ENCODE results near the gene EIF4E. TPM values are rescaled to one million over a fixed set of nuclear protein-coding genes. Genes with fewer than 3 reads are reported as not detected.
A peak's percentile ranks its signal among the peaks of the same experiment; 100 is the strongest.
"Not testable (repeated sequence)": the region's sequence is repeated elsewhere in the genome, so short reads cannot be mapped to it uniquely, and the experiment has no call there.

Gene EIF4E
- total RNA-seq, 1 experiment from 2014 or later: 179 TPM

DNA sequence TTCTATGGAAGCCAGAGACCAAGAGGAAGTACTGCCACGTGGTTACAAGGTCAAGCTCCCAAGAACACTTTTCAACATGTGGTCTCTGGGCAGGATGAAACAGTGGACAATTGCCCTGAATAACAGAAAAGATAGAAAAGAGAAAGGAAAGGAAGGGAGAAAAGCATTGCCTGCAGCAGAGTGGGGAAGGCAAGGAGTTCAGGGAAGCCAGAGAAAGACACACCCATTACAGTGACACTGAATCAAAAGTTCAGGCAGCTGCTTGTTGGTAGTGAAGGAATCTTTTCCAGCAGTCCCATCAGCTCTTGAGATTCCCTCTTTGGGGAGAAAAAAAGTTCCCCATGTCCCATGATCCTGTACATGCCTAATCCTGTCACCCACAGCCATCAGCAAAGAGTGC is 80.5 kb downstream of the EIF4E start:
- Histone ChIP-seq H3K36me3 (ENCODE audit: insufficient read depth, low read length, poor library complexity, severe bottlenecking) (no peaks in the 10 kb centered on the region), H3K27me3 (replicated peaks; ENCODE audit: insufficient read depth, low read depth, low read length, poor library complexity) (no peaks in the 10 kb centered on the region), H3K9me3 (ENCODE audit: low read depth, low read length, poor library complexity, severe bottlenecking) (peaks cover 15% of the 10 kb centered on the region), H3K27ac (ENCODE audit: low read depth, low read length, poor library complexity, severe bottlenecking) (no peak overlapping the region), H3K4me3 (ENCODE audit: low read depth, low read length, poor library complexity, severe bottlenecking) (no peak overlapping the region), H3K4me1 (ENCODE audit: insufficient read depth, low read length, poor library complexity, severe bottlenecking) (peaks cover 26% of the 10 kb centered on the region)
- intact Hi-C loops (cut with micrococcal nuclease; ENCODE audit: unreplicated experiment): loop anchor here (5.0 kb wide), 1 partner anchor 696 kb away; no protein-coding TSS in a partner anchor
- ChIA-PET CTCF (no interaction called here), POLR2A (ENCODE audit: low non-redundant PET) (no interaction called here)
- no TSS peak for BruUV-seq (replicated peaks)
- TF ChIP-seq, protein P1, sequence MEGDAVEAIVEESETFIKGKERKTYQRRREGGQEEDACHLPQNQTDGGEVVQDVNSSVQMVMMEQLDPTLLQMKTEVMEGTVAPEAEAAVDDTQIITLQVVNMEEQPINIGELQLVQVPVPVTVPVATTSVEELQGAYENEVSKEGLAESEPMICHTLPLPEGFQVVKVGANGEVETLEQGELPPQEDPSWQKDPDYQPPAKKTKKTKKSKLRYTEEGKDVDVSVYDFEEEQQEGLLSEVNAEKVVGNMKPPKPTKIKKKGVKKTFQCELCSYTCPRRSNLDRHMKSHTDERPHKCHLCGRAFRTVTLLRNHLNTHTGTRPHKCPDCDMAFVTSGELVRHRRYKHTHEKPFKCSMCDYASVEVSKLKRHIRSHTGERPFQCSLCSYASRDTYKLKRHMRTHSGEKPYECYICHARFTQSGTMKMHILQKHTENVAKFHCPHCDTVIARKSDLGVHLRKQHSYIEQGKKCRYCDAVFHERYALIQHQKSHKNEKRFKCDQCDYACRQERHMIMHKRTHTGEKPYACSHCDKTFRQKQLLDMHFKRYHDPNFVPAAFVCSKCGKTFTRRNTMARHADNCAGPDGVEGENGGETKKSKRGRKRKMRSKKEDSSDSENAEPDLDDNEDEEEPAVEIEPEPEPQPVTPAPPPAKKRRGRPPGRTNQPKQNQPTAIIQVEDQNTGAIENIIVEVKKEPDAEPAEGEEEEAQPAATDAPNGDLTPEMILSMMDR (conservative IDR thresholded peaks at IDR 0.05; ENCODE audit: low read depth, low read length): no peak
- TF ChIP-seq EZH2 (IDR thresholded peaks at IDR 0.05; ENCODE audit: borderline replicate concordance, low read depth, low read length, poor library complexity, severe bottlenecking): no peak
- no peak for DNase-seq (ENCODE audit: low spot score)

DNA sequence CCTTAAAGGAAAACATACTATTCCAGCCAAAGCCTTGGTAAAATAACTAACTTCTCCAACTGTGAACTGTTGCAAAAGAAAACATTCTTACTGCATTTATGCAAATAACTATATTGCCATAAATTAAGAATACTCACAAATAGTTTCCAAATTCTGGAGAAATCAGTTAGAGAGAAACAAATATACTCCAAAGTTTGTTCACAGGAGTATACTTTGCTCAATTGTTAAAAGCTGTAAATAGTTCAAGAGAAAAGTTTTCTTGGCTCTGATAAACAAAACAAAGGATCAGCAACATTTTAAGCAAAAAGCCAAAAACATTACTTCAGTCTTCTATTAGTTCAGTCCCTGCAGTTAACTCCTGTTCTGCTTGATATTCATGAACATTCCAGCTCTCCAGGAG is 83.0 kb downstream of the EIF4E start:
- Histone ChIP-seq H3K4me1 (ENCODE audit: insufficient read depth, low read length, poor library complexity, severe bottlenecking) (peaks cover 9% of the 10 kb centered on the region), H3K27me3 (replicated peaks; ENCODE audit: insufficient read depth, low read depth, low read length, poor library complexity) (no peaks in the 10 kb centered on the region), H3K27ac (ENCODE audit: low read depth, low read length, poor library complexity, severe bottlenecking) (no peak overlapping the region), H3K9me3 (ENCODE audit: low read depth, low read length, poor library complexity, severe bottlenecking) (peaks cover 15% of the 10 kb centered on the region), H3K4me3 (ENCODE audit: low read depth, low read length, poor library complexity, severe bottlenecking) (no peak overlapping the region), H3K36me3 (ENCODE audit: insufficient read depth, low read length, poor library complexity, severe bottlenecking) (no peaks in the 10 kb centered on the region)
- no TSS peak for BruUV-seq (replicated peaks)
- CTCF ChIA-PET: interaction anchor here (0.7 kb wide), 1 partner anchor 48 kb away, joined by 4 read pairs; no protein-coding TSS in a partner anchor
- no peak for DNase-seq (ENCODE audit: low spot score)
- intact Hi-C loops (cut with micrococcal nuclease; ENCODE audit: unreplicated experiment): loop anchor here (5.0 kb wide), 1 partner anchor 694 kb away; no protein-coding TSS in a partner anchor
- no peak for TF ChIP-seq EZH2 (IDR thresholded peaks at IDR 0.05; ENCODE audit: borderline replicate concordance, low read depth, low read length, poor library complexity, severe bottlenecking)
- TF ChIP-seq, protein P1 (conservative IDR thresholded peaks at IDR 0.05; ENCODE audit: low read depth, low read length): no peak
- POLR2A ChIA-PET (ENCODE audit: low non-redundant PET): no interaction called here

DNA sequence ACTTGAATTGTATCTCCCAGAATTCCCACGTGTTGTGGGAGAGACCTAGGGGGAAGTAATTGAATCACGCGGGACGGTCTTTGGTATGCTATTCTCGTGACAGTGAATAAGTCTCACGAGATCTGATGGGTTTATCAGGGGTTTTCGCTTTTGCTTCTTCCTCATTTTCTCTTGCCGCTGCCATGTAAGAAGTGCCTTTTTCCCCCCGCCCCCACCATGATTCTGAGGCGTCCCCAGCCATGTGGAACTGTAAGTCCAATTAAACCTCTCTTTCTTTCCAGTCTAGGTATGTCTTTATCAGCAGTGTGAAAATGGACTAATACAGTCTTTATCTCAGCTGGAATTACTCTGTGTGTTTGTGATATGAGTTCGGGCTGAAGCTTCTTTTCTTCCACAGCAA is 86.0 kb downstream of the EIF4E start:
- POLR2A ChIA-PET (ENCODE audit: low non-redundant PET); H3K27ac ChIP-seq (ENCODE audit: low read depth, low read length, poor library complexity, severe bottlenecking); CTCF ChIA-PET; H3K4me3 ChIP-seq (ENCODE audit: low read depth, low read length, poor library complexity, severe bottlenecking); H3K36me3 ChIP-seq (ENCODE audit: insufficient read depth, low read length, poor library complexity, severe bottlenecking); BruUV-seq (replicated peaks); DNase-seq (ENCODE audit: low spot score); H3K27me3 ChIP-seq (replicated peaks; ENCODE audit: insufficient read depth, low read depth, low read length, poor library complexity); H3K4me1 ChIP-seq (ENCODE audit: insufficient read depth, low read length, poor library complexity, severe bottlenecking); intact Hi-C loops (cut with micrococcal nuclease; ENCODE audit: unreplicated experiment): not testable (repeated sequence)
- peaks cover 15% of the 10 kb centered on the region for H3K9me3 ChIP-seq (ENCODE audit: low read depth, low read length, poor library complexity, severe bottlenecking)

DNA sequence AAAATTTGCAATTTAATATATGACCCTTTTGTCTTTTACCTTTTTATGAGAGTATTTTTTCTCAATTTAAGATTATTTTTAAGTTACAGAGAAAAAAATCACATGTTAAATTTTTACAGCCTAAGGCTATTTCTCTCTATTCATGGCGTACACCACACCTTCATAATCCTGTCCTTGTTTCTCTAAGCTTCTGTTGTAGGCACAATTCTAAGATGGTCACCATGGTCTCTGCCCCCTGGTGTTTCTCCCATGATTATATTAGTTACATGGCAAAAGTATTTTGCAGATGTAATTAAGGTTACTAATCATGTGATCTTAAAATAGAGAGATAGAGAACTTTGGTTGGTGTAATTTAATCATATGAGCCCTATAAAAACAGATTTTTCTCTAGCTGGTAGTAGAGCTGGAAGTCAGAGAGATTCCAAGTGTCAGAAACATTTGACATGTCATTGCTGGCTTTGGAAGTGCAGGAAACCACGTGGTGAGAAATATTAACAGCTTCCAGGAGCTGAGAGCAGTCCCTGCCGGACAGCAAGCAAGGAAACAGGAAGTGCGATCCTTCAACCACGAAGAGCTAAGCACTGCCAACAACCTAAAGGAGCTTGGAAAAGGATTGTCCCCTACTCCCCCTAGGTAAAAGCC is 89.8 kb downstream of the EIF4E start:
- TF ChIP-seq, protein P1 (conservative IDR thresholded peaks at IDR 0.05; ENCODE audit: low read depth, low read length): 0 out of 2 replicates have a peak, but pooled peaks have one; percentile 13
- TF ChIP-seq EZH2 (IDR thresholded peaks at IDR 0.05; ENCODE audit: borderline replicate concordance, low read depth, low read length, poor library complexity, severe bottlenecking): no peak
- Histone ChIP-seq H3K36me3 (ENCODE audit: insufficient read depth, low read length, poor library complexity, severe bottlenecking) (no peaks in the 10 kb centered on the region), H3K27me3 (replicated peaks; ENCODE audit: insufficient read depth, low read depth, low read length, poor library complexity) (no peaks in the 10 kb centered on the region), H3K4me1 (ENCODE audit: insufficient read depth, low read length, poor library complexity, severe bottlenecking) (peaks cover 8% of the 10 kb centered on the region), H3K9me3 (ENCODE audit: low read depth, low read length, poor library complexity, severe bottlenecking) (no peaks in the 10 kb centered on the region), H3K4me3 (ENCODE audit: low read depth, low read length, poor library complexity, severe bottlenecking) (no peak overlapping the region), H3K27ac (ENCODE audit: low read depth, low read length, poor library complexity, severe bottlenecking) (no peak overlapping the region)
- intact Hi-C loops (cut with micrococcal nuclease; ENCODE audit: unreplicated experiment): no loop called here
- peak; percentile 65 for DNase-seq (ENCODE audit: low spot score)
- no TSS peak for BruUV-seq (replicated peaks)
- POLR2A ChIA-PET (ENCODE audit: low non-redundant PET): no interaction called here
- CTCF ChIA-PET: interaction anchor here (0.6 kb wide), 1 partner anchor 91 kb away, joined by 3 read pairs; no protein-coding TSS in a partner anchor
